Gastroesophageal sphincter (tissue), 4 donors: ENCODE results near the gene NAXE. TPM values are rescaled to one million over a fixed set of nuclear protein-coding genes. Genes with fewer than 3 reads are reported as not detected.

Experiments
- ATAC-seq: fragments of 150-250 bp; one replicate; pipeline ENCODE4 v1.9.1; 2016; ENCODE audit warnings: mild to moderate bottlenecking, moderate library complexity
- H3K27ac ChIP-seq, 4 donors: fragments of 200-600 bp; sonication (generic) in 3 of 4; 1 replicate in 3 of 4; 2 replicates in 1 of 4; pipeline ENCODE4 v1.5.1; 2016 to 2019
- H3K27me3 ChIP-seq: fragments of 200-600 bp; sonication (generic); one replicate; pipeline ENCODE4 v1.5.1; 2019
- H3K36me3 ChIP-seq, 2 donors: fragments of 200-600 bp; sonication (generic); one replicate each; pipeline ENCODE4 v1.5.1; 2019; ENCODE audit warnings: control low read depth in 1 of 2
- H3K4me1 ChIP-seq, 3 donors: fragments of 200-600 bp; sonication (generic); 1 replicate in 2 of 3; 2 replicates in 1 of 3; pipeline ENCODE4 v1.5.1; 2016 to 2019; ENCODE audit warnings: control low read depth in 2 of 3
- H3K4me3 ChIP-seq, 2 donors: fragments of 200-600 bp; sonication (generic); one replicate each; pipeline ENCODE4 v1.5.1; 2019; ENCODE audit warnings: mild to moderate bottlenecking in 1 of 2, moderate library complexity in 1 of 2
- H3K9me3 ChIP-seq, 3 donors: fragments of 200-600 bp; sonication (generic); one replicate each; pipeline ENCODE4 v1.5.1; 2017 to 2019; ENCODE audit warnings: control low read depth in 2 of 3
- EP300 ChIP-seq: sonication (generic); formaldehyde crosslinking; IDR thresholded peaks from one replicate; pipeline ENCODE4 v1.6.1; 2017; ENCODE audit warnings: antibody characterized with exemption, mild to moderate bottlenecking
- POLR2A ChIP-seq, 2 donors: fragments of 450-650 bp; IDR thresholded peaks; one replicate each; pipeline ENCODE4 v1.6.1; 2017; ENCODE audit warnings: antibody characterized with exemption in 2 of 2, mild to moderate bottlenecking in 2 of 2, moderate library complexity in 1 of 2
- POLR2AphosphoS5 ChIP-seq: sonication (generic); formaldehyde crosslinking; IDR thresholded peaks from one replicate; pipeline ENCODE4 v1.6.1; 2017; ENCODE audit warnings: antibody characterized with exemption
- WGBS, 2 donors: methylation state at CpG; one replicate each; pipeline ENCODE4 v1.1.5; 2018; ENCODE audit warnings: low coverage in 1 of 2; 5-methylcytosine and 5-hydroxymethylcytosine counted together
- total RNA-seq, 4 donors: library from RNA; depleted of rRNA; stranded (reverse); fragments of >200 nt; gene quantifications; one replicate each; pipeline ENCODE4 v1.1.0, GENCODE V29; 2016
- TF ChIP-seq, protein P1 (sequence below), 4 experiments: fragments of 200-600 bp in 2 of 4; fragments of 450-650 bp in 2 of 4; sonication (generic) in 1 of 4; IDR thresholded peaks; one replicate each; pipeline ENCODE4 v1.5.1; 2017 to 2019; ENCODE audit warnings: antibody characterized with exemption in 4 of 4, mild to moderate bottlenecking in 2 of 4, moderate library complexity in 2 of 4

The NAXE gene
- total RNA-seq, 4 donors from 2014 or later = 65.1 to 93.6 (median 73.4) TPM

DNA sequence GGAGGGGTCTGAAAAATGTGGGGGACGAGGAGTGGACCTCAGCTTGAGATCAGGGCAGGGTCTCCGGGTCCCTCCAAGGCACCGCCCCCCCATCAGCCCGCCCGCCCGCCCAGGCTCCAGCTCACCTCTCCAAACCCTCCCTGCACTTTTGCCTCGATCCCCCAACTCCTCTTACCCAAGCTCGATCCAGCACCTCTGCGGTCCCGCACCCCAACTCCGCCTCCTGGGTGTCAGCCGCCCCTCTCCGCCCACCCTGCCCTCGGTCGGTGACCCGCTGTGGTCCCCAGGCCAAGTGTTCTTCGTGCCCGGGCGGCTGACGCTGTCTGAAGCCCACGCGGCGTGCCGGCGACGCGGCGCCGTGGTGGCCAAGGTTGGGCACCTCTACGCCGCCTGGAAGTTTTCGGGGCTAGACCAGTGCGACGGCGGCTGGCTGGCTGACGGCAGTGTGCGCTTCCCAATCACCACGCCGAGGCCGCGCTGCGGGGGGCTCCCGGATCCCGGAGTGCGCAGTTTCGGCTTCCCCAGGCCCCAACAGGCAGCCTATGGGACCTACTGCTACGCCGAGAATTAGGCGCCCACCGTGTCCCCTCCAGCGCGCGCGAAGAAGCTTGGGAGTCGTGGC lies 33.3 kb downstream of the NAXE start:
- H3K4me1 ChIP-seq = peaks cover 0 to 31% (median 22%) of the 10 kb centered on the region in 3 donors
- peaks cover 78% of the 10 kb centered on the region for H3K27me3 ChIP-seq
- no peaks in the 10 kb centered on the region for H3K36me3 ChIP-seq
- WGBS, 2 donors = 2 to 4% methylated on average over 10 to 13 of the region's 55 CpGs
- peak overlapping the region; percentile 8 to 48 for H3K4me3 ChIP-seq
- no peaks in the 10 kb centered on the region for H3K9me3 ChIP-seq
- peak overlapping the region in 2 of 4 donors; percentile 12 to 72 for H3K27ac ChIP-seq
- TF ChIP-seq, protein P1, sequence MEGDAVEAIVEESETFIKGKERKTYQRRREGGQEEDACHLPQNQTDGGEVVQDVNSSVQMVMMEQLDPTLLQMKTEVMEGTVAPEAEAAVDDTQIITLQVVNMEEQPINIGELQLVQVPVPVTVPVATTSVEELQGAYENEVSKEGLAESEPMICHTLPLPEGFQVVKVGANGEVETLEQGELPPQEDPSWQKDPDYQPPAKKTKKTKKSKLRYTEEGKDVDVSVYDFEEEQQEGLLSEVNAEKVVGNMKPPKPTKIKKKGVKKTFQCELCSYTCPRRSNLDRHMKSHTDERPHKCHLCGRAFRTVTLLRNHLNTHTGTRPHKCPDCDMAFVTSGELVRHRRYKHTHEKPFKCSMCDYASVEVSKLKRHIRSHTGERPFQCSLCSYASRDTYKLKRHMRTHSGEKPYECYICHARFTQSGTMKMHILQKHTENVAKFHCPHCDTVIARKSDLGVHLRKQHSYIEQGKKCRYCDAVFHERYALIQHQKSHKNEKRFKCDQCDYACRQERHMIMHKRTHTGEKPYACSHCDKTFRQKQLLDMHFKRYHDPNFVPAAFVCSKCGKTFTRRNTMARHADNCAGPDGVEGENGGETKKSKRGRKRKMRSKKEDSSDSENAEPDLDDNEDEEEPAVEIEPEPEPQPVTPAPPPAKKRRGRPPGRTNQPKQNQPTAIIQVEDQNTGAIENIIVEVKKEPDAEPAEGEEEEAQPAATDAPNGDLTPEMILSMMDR (IDR thresholded peaks at IDR 0.05) = no peak
- TF ChIP-seq POLR2A (IDR thresholded peaks at IDR 0.05) = no peak
- no peak for TF ChIP-seq EP300
- no peak for TF ChIP-seq POLR2AphosphoS5
- no peak for ATAC-seq

DNA sequence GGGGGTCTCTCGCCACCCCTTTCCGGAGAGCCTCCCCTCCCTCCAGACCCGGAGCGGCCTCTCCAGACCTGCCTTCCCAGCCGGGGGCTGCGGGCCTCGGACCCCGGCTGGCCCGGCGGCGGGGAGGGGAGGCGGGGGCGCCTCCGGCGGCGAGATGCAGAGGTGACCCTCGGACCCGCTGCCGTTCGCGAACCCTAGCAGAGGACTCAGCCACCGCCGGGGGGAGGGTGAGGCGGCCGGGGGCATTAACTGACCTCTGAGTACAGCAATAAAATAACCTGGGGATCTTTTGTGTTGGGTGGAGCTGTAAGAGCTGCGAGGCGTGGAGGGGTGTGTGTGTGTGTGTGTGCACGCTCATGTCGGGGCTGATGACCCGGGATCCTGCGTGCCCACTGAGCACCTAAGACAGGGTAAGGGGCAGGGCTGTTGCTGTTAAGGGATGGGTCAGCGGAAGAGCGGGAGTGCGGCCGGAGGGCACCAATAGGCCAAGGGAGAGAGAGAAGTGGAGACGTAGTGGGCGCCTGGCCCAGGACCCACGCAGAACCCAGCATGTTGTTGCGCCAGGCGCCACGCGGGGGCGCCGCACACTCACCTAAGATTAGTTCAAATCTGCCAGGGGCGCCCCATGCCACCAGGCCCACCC lies 34.0 kb downstream of the NAXE start:
- Histone ChIP-seq H3K4me3 (peak overlapping the region; percentile 5 to 48), H3K4me1 (peaks cover 0 to 31% (median 22%) of the 10 kb centered on the region in 3 donors), H3K36me3 (no peaks in the 10 kb centered on the region), H3K27ac (peak overlapping the region in 1 of 4 donors; percentile 72), H3K9me3 (no peaks in the 10 kb centered on the region), H3K27me3 (peaks cover 84% of the 10 kb centered on the region)
- TF ChIP-seq, protein P1 (IDR thresholded peaks at IDR 0.05) = peak; percentile 74 to 84 (median 78)
- TF ChIP-seq POLR2AphosphoS5 (no peak), POLR2A (IDR thresholded peaks at IDR 0.05) (no peak), EP300 (no peak)
- peak; percentile 58 for ATAC-seq
- WGBS, 2 donors = 0 to 3% methylated on average over 8 to 21 of the region's 45 CpGs

DNA sequence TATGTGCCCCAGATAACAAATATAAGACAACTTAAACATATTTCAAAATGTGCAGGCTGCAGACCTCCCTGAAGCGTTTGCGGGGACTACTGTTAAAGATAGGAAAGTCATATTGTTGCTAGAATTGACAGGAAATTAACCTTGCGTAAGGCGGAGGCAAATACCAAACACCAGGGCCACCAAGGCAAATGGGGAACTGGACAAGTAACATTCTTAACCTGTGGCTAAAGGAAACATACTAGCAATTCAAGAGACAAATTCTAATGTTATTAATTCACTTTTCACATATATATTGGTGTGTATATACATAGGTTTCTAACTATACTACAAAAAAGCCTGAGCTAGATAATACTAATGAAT lies 34.5 kb downstream of the NAXE start:
- Histone ChIP-seq H3K9me3 (no peaks in the 10 kb centered on the region), H3K27me3 (peaks cover 89% of the 10 kb centered on the region), H3K27ac (no peak overlapping the region), H3K4me3 (peak overlapping the region in 1 of 2 donors; percentile 48), H3K36me3 (no peaks in the 10 kb centered on the region), H3K4me1 (peaks cover 0 to 31% (median 22%) of the 10 kb centered on the region in 3 donors)
- TF ChIP-seq POLR2A (IDR thresholded peaks at IDR 0.05) = no peak
- TF ChIP-seq EP300 = no peak
- TF ChIP-seq, protein P1 (IDR thresholded peaks at IDR 0.05) = no peak
- TF ChIP-seq POLR2AphosphoS5 = no peak
- no peak for ATAC-seq
- 42 to 47% methylated on average over 4 of the region's 4 CpGs for WGBS, 2 donors

DNA sequence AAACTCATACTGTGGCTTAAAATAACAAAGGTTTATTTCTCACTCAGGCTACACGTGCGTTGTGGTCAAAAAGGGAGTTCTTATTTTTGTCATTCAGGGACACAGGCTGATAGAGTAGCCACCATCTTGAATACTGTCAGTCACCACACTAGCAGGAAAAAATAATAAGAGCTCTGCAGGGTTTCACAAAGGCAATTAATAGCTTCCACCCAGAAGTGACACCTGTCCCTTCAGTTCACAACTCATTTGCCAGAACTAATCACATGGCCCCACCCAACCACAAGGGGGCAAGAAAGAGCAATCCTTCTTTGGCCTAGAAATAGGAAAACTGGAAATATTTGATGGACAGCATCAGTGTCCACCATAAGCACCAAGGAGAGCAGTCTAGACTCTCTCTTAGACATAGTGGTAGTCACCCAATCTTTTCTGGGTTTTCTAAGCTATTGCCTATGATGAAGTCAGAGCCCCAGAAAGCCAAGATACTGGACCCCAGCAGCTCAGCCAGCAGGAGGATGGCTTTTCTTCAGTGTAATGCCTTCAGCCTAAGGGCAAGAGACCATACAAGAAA lies 35.8 kb downstream of the NAXE start:
- H3K27ac ChIP-seq = no peak overlapping the region
- no peak for TF ChIP-seq POLR2AphosphoS5
- no peak for TF ChIP-seq POLR2A (IDR thresholded peaks at IDR 0.05)
- TF ChIP-seq, protein P1 (IDR thresholded peaks at IDR 0.05) = peak; percentile 30 to 67 (median 56)
- TF ChIP-seq EP300 = no peak
- peaks cover 0 to 31% (median 22%) of the 10 kb centered on the region in 3 donors for H3K4me1 ChIP-seq
- ATAC-seq = no peak
- peaks cover 98% of the 10 kb centered on the region for H3K27me3 ChIP-seq
- whole genome bisulfite sequencing, 2 donors = 61 to 100% methylated on average over 1 to 2 of the region's 2 CpGs
- H3K36me3 ChIP-seq = no peaks in the 10 kb centered on the region
- no peaks in the 10 kb centered on the region for H3K9me3 ChIP-seq
- no peak overlapping the region for H3K4me3 ChIP-seq
